K562 (cell line): ENCODE data around the gene TMEM86B. TPM values are rescaled to one million over a fixed set of nuclear protein-coding genes. Genes with fewer than 3 reads are reported as not detected.

Experiments
- ATAC-seq: fragments of 200-7000 bp; cut with Tn5 transposase; 3 replicates; pipeline ENCODE4 v1.9.1; 2020; ENCODE audit warnings: moderate library complexity
- BruUV-seq: library from RNA; stranded (reverse); fragments of 400-500 nt; replicated peaks from 2 replicates; lab custom pipeline; 2021; lab: Mats Ljungman, UMichigan
- CTCF ChIA-PET: fragments of 300-600 bp; formaldehyde crosslinking; extraction: SDS; loops from one replicate; lab custom pipeline; 2021; ENCODE audit warnings: low intra/inter-chr PET ratio; lab: Yijun Ruan, JAX
- POLR2A ChIA-PET: fragments of 300-600, 350-650 bp; sonication (Branson Sonifier 250); formaldehyde crosslinking; extraction: SDS; loops from one replicate; lab custom pipeline; 2021; ENCODE audit warnings: antibody characterized with exemption, inconsistent platforms; lab: Yijun Ruan, JAX
- DNase-seq, 4 experiments: peaks; one replicate each; pipeline versions ENCODE4 v3.0.0 to v3.0.0-alpha.2; 2011 to 2018; ENCODE audit warnings: low spot score in 3 of 4, mixed read lengths in 3 of 4; ENCODE audit errors: extremely low read depth in 1 of 4
- FAIRE-seq: peaks from 2 replicates; lab custom pipeline; 2011; peaks lifted over from hg19 to GRCh38; lab: Jason Lieb, UNC
- H2AFZ ChIP-seq: 2 replicates; pipeline ENCODE4 v1.6.0; 2011; ENCODE audit warnings: low read depth, low read length, control low read depth, inconsistent platforms
- H3K27ac ChIP-seq: fragments of 200-600 bp; 3 replicates; pipeline ENCODE4 v1.8.0; 2011; ENCODE audit warnings: low read depth, mild to moderate bottlenecking, control low read depth, inconsistent platforms, low read length, moderate library complexity, mixed read lengths; ENCODE audit errors: extremely low read depth
- H3K27me3 ChIP-seq, 2 experiments: fragments of 300-600 bp in 1 of 2; 2 replicates in 1 of 2; 3 replicates in 1 of 2; pipeline versions ENCODE4 v1.6.0 to v1.8.0; 2011; ENCODE audit warnings: inconsistent platforms in 2 of 2, low read length in 2 of 2, mild to moderate bottlenecking in 1 of 2, mixed read lengths in 1 of 2, moderate library complexity in 1 of 2; ENCODE audit not compliant: control insufficient read depth in 2 of 2, insufficient read depth in 2 of 2
- H3K36me3 ChIP-seq: fragments of 300-600 bp; 3 replicates; pipeline ENCODE4 v1.8.0; 2011; ENCODE audit warnings: mild to moderate bottlenecking, low read length, inconsistent platforms; ENCODE audit not compliant: control insufficient read depth, insufficient read depth
- H3K4me1 ChIP-seq, 2 experiments: fragments of 200-600 bp in 1 of 2; replicated peaks in 1 of 2; 2 replicates in 1 of 2; 3 replicates in 1 of 2; pipeline versions ENCODE4 v1.5.1 to v1.8.0; 2011; ENCODE audit warnings: inconsistent platforms in 2 of 2, low read length in 2 of 2, mild to moderate bottlenecking in 1 of 2, mixed read lengths in 1 of 2, moderate library complexity in 1 of 2; ENCODE audit not compliant: control insufficient read depth in 2 of 2, insufficient read depth in 2 of 2
- H3K4me2 ChIP-seq: 2 replicates; pipeline ENCODE4 v1.6.1; 2011; ENCODE audit warnings: low read length, control low read depth, inconsistent platforms, mixed read lengths; ENCODE audit not compliant: insufficient read depth
- H3K4me3 ChIP-seq: fragments of 200-600 bp; sonication (generic), shearing (Covaris generic); 2 replicates; pipeline ENCODE4 v1.5.1; 2016; ENCODE audit warnings: control low read depth, inconsistent platforms
- H3K79me2 ChIP-seq: fragments of 200-600 bp; 3 replicates; pipeline ENCODE4 v1.8.0; 2011; ENCODE audit warnings: low read length, inconsistent platforms; ENCODE audit not compliant: control insufficient read depth, insufficient read depth
- H3K9ac ChIP-seq, 2 experiments: 2 replicates each; pipeline versions ENCODE4 v1.6.0 to v1.6.1; 2011; ENCODE audit warnings: low read depth in 2 of 2, low read length in 2 of 2, control low read depth in 1 of 2, inconsistent platforms in 1 of 2, mild to moderate bottlenecking in 1 of 2, mixed read lengths in 1 of 2; ENCODE audit not compliant: insufficient read depth in 1 of 2
- H3K9me1 ChIP-seq: one replicate; pipeline ENCODE4 v1.6.0; 2011; ENCODE audit warnings: inconsistent platforms, mild to moderate bottlenecking, low read length, moderate library complexity; ENCODE audit not compliant: control insufficient read depth, insufficient read depth
- H3K9me3 ChIP-seq: replicated peaks from 2 replicates; pipeline ENCODE4 v1.5.1; 2011; ENCODE audit warnings: low read depth, low read length, inconsistent platforms; ENCODE audit not compliant: control insufficient read depth, insufficient read depth
- H4K20me1 ChIP-seq: replicated peaks from 2 replicates; pipeline ENCODE4 v1.6.1; 2011; ENCODE audit warnings: low read length, inconsistent platforms, mixed read lengths; ENCODE audit not compliant: control insufficient read depth, insufficient read depth
- ARID4B ChIP-seq: sonication (generic); formaldehyde crosslinking; IDR thresholded peaks from 2 replicates; pipeline ENCODE4 v1.8.0; 2022; ENCODE audit warnings: mild to moderate bottlenecking, missing genetic modification reagents
- GABPB1 ChIP-seq: sonication (generic); formaldehyde crosslinking; IDR thresholded peaks from 2 replicates; pipeline ENCODE4 v1.8.0; 2022; ENCODE audit warnings: mild to moderate bottlenecking, missing genetic modification reagents
- JUNB ChIP-seq: fragments of 450-650 bp; formaldehyde crosslinking; conservative IDR thresholded peaks from 2 replicates; pipeline ENCODE4 v1.4.0; 2020; ENCODE audit warnings: mild to moderate bottlenecking
- L3MBTL2 ChIP-seq: fragments of 450-650 bp; IDR thresholded peaks from 2 replicates; pipeline ENCODE4 v1.6.1; 2016; ENCODE audit warnings: mild to moderate bottlenecking, moderate library complexity
- MAFG ChIP-seq: fragments of 450-650 bp; conservative IDR thresholded peaks from 2 replicates; pipeline ENCODE4 v1.6.1; 2016; ENCODE audit warnings: missing genetic modification characterization, missing compliant biosample characterization
- MYC ChIP-seq, 2 experiments: fragments of 250-450 bp in 1 of 2; sonication (Bioruptor Pico) in 1 of 2; IDR thresholded peaks; 2 replicates each; pipeline versions ENCODE4 v1.5.1 to v1.6.1; 2012 to 2021; ENCODE audit warnings: low read depth in 2 of 2, borderline replicate concordance in 1 of 2, improper control_type of control experiment in 1 of 2, low read length in 1 of 2, mild to moderate bottlenecking in 1 of 2, moderate library complexity in 1 of 2
- NR3C1 ChIP-seq: sonication (generic); formaldehyde crosslinking; IDR thresholded peaks from 2 replicates; pipeline ENCODE4 v1.8.1; 2022; ENCODE audit warnings: missing genetic modification reagents
- POLR2G ChIP-seq: fragments of 200-400 bp; formaldehyde crosslinking; IDR thresholded peaks from 2 replicates; pipeline ENCODE4 v1.6.1; 2017; ENCODE audit warnings: low read depth, mild to moderate bottlenecking, antibody characterized with exemption, low read length, moderate library complexity
- RBFOX2 ChIP-seq: fragments of 200-400 bp; formaldehyde crosslinking; IDR thresholded peaks from 2 replicates; pipeline ENCODE4 v1.6.1; 2017; ENCODE audit warnings: low read depth, mild to moderate bottlenecking, low read length, moderate library complexity
- RBM22 ChIP-seq: fragments of 200-400 bp; formaldehyde crosslinking; IDR thresholded peaks from 2 replicates; pipeline ENCODE4 v1.6.1; 2018; ENCODE audit warnings: low read length, low read depth; ENCODE audit not compliant: poor library complexity, severe bottlenecking
- SUPT5H ChIP-seq: fragments of 450-650 bp; IDR thresholded peaks from 2 replicates; pipeline ENCODE4 v1.6.1; 2016
- XRCC5 ChIP-seq: fragments of 200-400 bp; formaldehyde crosslinking; IDR thresholded peaks from 2 replicates; pipeline ENCODE4 v1.6.1; 2017; ENCODE audit warnings: low read depth, mild to moderate bottlenecking, low read length
- ZKSCAN1 ChIP-seq: fragments of 150-350 bp; IDR thresholded peaks from 2 replicates; pipeline ENCODE4 v1.6.1; 2016; ENCODE audit warnings: low read depth, low read length
- ZNF431 ChIP-seq: sonication (generic); formaldehyde crosslinking; IDR thresholded peaks from 2 replicates; pipeline ENCODE4 v1.8.0; 2022; ENCODE audit warnings: mild to moderate bottlenecking, missing genetic modification reagents
- WGBS: fragments of 100-300 bp; shearing (Covaris generic); methylation state at CpG from one replicate; pipeline ENCODE4 v1.1.6; 2016; ENCODE audit warnings: low coverage, mixed read lengths; ENCODE audit not compliant: insufficient coverage; ENCODE audit errors: missing lambda C conversion rate; 5-methylcytosine and 5-hydroxymethylcytosine counted together
- in situ Hi-C: fragments of 300-500 bp; cut with MboI; formaldehyde crosslinking; loops from 4 replicates; pipeline ENCODE4 v1.15.0; 2018; ENCODE audit warnings: inconsistent platforms, mixed read lengths
- intact Hi-C: fragments of 100-400 bp; cut with micrococcal nuclease; formaldehyde crosslinking; loops from 2 replicates; pipeline ENCODE4 v1.14.2; 2022
- polyA plus RNA-seq, 8 experiments: library from polyadenylated mRNA; depleted of rRNA in 4 of 8; stranded (reverse) in 5 of 8; unstranded in 3 of 8; fragments of >200 nt; fragmentation: Nextera tagmentation in 2 of 8; fragmentation: Illumina TruSeq in 1 of 8; extraction: Ambion mirVana in 2 of 8; extraction: Trizol in 1 of 8; gene quantifications; 2 replicates each; pipeline versions ENCODE4 v1.2.1 to v1.2.3, GENCODE V29; 2011 to 2014; ENCODE audit warnings: inconsistent platforms in 1 of 8, missing spikeins in 1 of 8
- total RNA-seq, 7 experiments: library from RNA; depleted of rRNA in 6 of 7; stranded (reverse); fragments of >200 nt in 6 of 7; fragmentation: Illumina TruSeq in 2 of 7; extraction: Trizol in 2 of 7; gene quantifications; 2 replicates each; pipeline versions ENCODE4 v1.2.1 to v1.2.3, GENCODE V29; 2011 to 2021; ENCODE audit warnings: low replicate concordance in 1 of 7
- TF ChIP-seq, protein P1 (sequence below): fragments of 250-450 bp; sonication (Bioruptor Pico); IDR thresholded peaks from 2 replicates; pipeline ENCODE4 v1.4.0; 2020; ENCODE audit warnings: mild to moderate bottlenecking, moderate library complexity

Gene TMEM86B
- total and polyA plus RNA-seq, 9 of the 15 experiments (the other 6 are each of a cell fraction or from before 2014, with no cell fraction given): 0.28 to 7.9 (median 2.1) TPM

- POLR2A ChIA-PET: interaction anchor here (0.6 to 2.2 kb wide), 6 partner anchors 11 to 361 kb away, joined by 3 to 13 read pairs (median 5); partner anchors contain the start of gene PPP6R1
- peak; percentile 5; the same call in 2 of the 3 replicates for ATAC-seq
- Histone ChIP-seq H3K9me3 (no peaks in the 10 kb centered on the region), H3K9me1 (peaks cover 3% of the 10 kb centered on the region), H3K27ac (no peak overlapping the region), H3K4me2 (no peak overlapping the region), H3K4me1 (peaks cover 0 to 52% of the 10 kb centered on the region in 2 experiments; a peak in 2 of 5 replicates), H3K27me3 (no peaks in the 10 kb centered on the region), H3K79me2 (no peaks in the 10 kb centered on the region), H3K36me3 (peaks cover 70% of the 10 kb centered on the region; the same call in 1 of the 3 replicates), H3K9ac (peak overlapping the region in 1 of 2 experiments; percentile 33; a peak in 1 of 4 replicates), H4K20me1 (no peaks in the 10 kb centered on the region), H3K4me3 (no peak overlapping the region), H2AFZ (no peak overlapping the region)
- CTCF ChIA-PET: no interaction called here
- BruUV-seq: no TSS peak
- DNase-seq: peak in 1 of 4 experiments; percentile 10
- 92% methylated on average over 18 of the region's 25 CpGs for WGBS
- intact Hi-C loops (no loop called here), in situ Hi-C loops (no loop called here)
- no peak for FAIRE-seq
- TF ChIP-seq ARID4B (CRISPR knock-in tag): 0 out of 2 replicates have a peak, but pooled peaks have one; percentile 22
- TF ChIP-seq ZKSCAN1: peak; percentile 64; the same call in 1 of the 2 replicates
- no peak for TF ChIP-seq JUNB
- no peak for TF ChIP-seq L3MBTL2
- 0 out of 2 replicates have a peak, but pooled peaks have one; percentile 40 for TF ChIP-seq NR3C1 (CRISPR knock-in tag)
- TF ChIP-seq ZNF431 (CRISPR knock-in tag): no peak
- TF ChIP-seq SUPT5H: 0 out of 2 replicates have a peak, but pooled peaks have one; percentile 33
- no peak for TF ChIP-seq MAFG (tag)
- TF ChIP-seq GABPB1 (CRISPR knock-in tag): no peak
- TF ChIP-seq MYC (IDR thresholded peaks at IDR 0.05; ENCODE audit: low read depth, low read length): no peak
- no peak for TF ChIP-seq MYC (CRISPR knock-in tag; IDR thresholded peaks at IDR 0.05; ENCODE audit: borderline replicate concordance, low read depth)
- TF ChIP-seq XRCC5: no peak
- peak; percentile 16 for TF ChIP-seq RBM22
- TF ChIP-seq RBFOX2: peak; percentile 16; the same call in 1 of the 2 replicates
- TF ChIP-seq, protein P1, sequence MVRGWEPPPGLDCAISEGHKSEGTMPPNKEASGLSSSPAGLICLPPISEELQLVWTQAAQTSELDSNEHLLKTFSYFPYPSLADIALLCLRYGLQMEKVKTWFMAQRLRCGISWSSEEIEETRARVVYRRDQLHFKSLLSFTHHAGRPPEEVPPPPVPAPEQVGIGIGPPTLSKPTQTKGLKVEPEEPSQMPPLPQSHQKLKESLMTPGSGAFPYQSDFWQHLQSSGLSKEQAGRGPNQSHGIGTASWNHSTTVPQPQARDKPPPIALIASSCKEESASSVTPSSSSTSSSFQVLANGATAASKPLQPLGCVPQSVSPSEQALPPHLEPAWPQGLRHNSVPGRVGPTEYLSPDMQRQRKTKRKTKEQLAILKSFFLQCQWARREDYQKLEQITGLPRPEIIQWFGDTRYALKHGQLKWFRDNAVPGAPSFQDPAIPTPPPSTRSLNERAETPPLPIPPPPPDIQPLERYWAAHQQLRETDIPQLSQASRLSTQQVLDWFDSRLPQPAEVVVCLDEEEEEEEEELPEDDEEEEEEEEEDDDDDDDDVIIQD: no peak
- TF ChIP-seq POLR2G: peak; percentile 75
These were observed 1.1 kb downstream of the TMEM86B start for GRCh38 chr19:55227241-55228014.
